HG03442 (cell line): ENCODE data around the gene MORC3.
"Not testable (repeated sequence)": the region's sequence is repeated elsewhere in the genome, so short reads cannot be mapped to it uniquely, and the experiment has no call there.

Experiments
- ATAC-seq: cut with Tn5 transposase; IDR thresholded peaks from one replicate; pipeline ENCODE4 v1.9.1; 2021; ENCODE audit warnings: mild to moderate bottlenecking, moderate library complexity; ENCODE audit not compliant: unreplicated experiment

Gene MORC3

GRCh38 chr21:36323032-36323431, 3.0 kb downstream of the MORC3 start:
- no peak for ATAC-seq

GRCh38 chr21:36325373-36326010, 5.5 kb downstream of the MORC3 start:
- no peak for ATAC-seq

- ATAC-seq: no peak
Measured at GRCh38 chr21:36330904-36331303, 10.9 kb downstream of the MORC3 start.

- ATAC-seq: no peak
Measured at GRCh38 chr21:36337099-36337509, 17.1 kb downstream of the MORC3 start.

GRCh38 chr21:36338975-36339374, 19.0 kb downstream of the MORC3 start:
- no peak for ATAC-seq

- ATAC-seq: not testable (repeated sequence)
Measured at GRCh38 chr21:36342581-36342980, 22.6 kb downstream of the MORC3 start.

- no peak for ATAC-seq
Measured at GRCh38 chr21:36344931-36345330, 24.9 kb downstream of the MORC3 start.

GRCh38 chr21:36347278-36347961, 27.4 kb downstream of the MORC3 start:
- no peak for ATAC-seq

- ATAC-seq: no peak
Measured at GRCh38 chr21:36347962-36348328, 27.9 kb downstream of the MORC3 start.

GRCh38 chr21:36349315-36349714, 29.3 kb downstream of the MORC3 start:
- no peak for ATAC-seq

- no peak for ATAC-seq
Measured at GRCh38 chr21:36350282-36350910, 30.4 kb downstream of the MORC3 start.

- ATAC-seq: no peak
Measured at GRCh38 chr21:36354918-36355680, 35.1 kb downstream of the MORC3 start.

GRCh38 chr21:36355868-36356267, 35.9 kb downstream of the MORC3 start:
- no peak for ATAC-seq

- no peak for ATAC-seq
Measured at GRCh38 chr21:36359185-36359584, 39.2 kb downstream of the MORC3 start.

GRCh38 chr21:36369064-36369685, 49.2 kb downstream of the MORC3 start:
- ATAC-seq: no peak

- ATAC-seq: no peak
Measured at GRCh38 chr21:36375994-36376393, 56.0 kb downstream of the MORC3 start.

GRCh38 chr21:36377391-36377842, 57.4 kb downstream of the MORC3 start:
- ATAC-seq: no peak

GRCh38 chr21:36379251-36379650, 59.3 kb downstream of the MORC3 start:
- no peak for ATAC-seq

GRCh38 chr21:36381841-36382589, 62.0 kb downstream of the MORC3 start:
- ATAC-seq: no peak

GRCh38 chr21:36382722-36383121, 62.7 kb downstream of the MORC3 start:
- not testable (repeated sequence) for ATAC-seq
